SK-MEL-5 (cell line): ENCODE data around the gene BTLA. TPM values are rescaled to one million over a fixed set of nuclear protein-coding genes. Genes with fewer than 3 reads are reported as not detected.
"Not testable (repeated sequence)": the region's sequence is repeated elsewhere in the genome, so short reads cannot be mapped to it uniquely, and the experiment has no call there.

Source experiments
- DNase-seq: peaks from one replicate; pipeline ENCODE4 v3.0.0-alpha.2; 2016; ENCODE audit warnings: low read depth, low spot score
- in situ Hi-C: cut with HindIII; loops from 2 replicates; pipeline ENCODE4 v1.10.0; 2016; ENCODE audit warnings: low sequenced_read_pairs, high pct_unique_total_duplicates, low pct_unique_long_range_greater_than_20kb
- total RNA-seq: library from RNA; depleted of rRNA; stranded (reverse); fragments of >200 nt; shearing (Covaris generic); gene quantifications from 2 replicates; pipeline ENCODE4 v1.2.3, GENCODE V29; 2014

BTLA gene
- total RNA-seq, 1 experiment from 2014 or later, result not detected

GRCh38 chr3:112497897-112498548 is 1.2 kb downstream of the BTLA start:
- in situ Hi-C loops, result no loop called here

GRCh38 chr3:112496366-112497067 is 2.8 kb downstream of the BTLA start:
- no peak for DNase-seq
- in situ Hi-C loops, result no loop called here

More at GRCh38 chr3:112497897-112498548, 1.2 kb downstream of the BTLA start:
- no peak for DNase-seq

- DNase-seq, in situ Hi-C loops: not testable (repeated sequence)
Observed at GRCh38 chr3:112494448-112494767, 4.9 kb downstream of the BTLA start.

- in situ Hi-C loops, result no loop called here
- no peak for DNase-seq
Observed at GRCh38 chr3:112492124-112492523, 7.1 kb downstream of the BTLA start.

- DNase-seq, result no peak
- in situ Hi-C loops, result no loop called here
Observed at GRCh38 chr3:112491373-112491772, 7.9 kb downstream of the BTLA start.

- DNase-seq, result no peak
- in situ Hi-C loops, result no loop called here
Observed at GRCh38 chr3:112489674-112490479, 9.4 kb downstream of the BTLA start.

GRCh38 chr3:112486811-112487505 is 12.3 kb downstream of the BTLA start:
- in situ Hi-C loops, result no loop called here
- DNase-seq, result no peak

- in situ Hi-C loops, result no loop called here
- DNase-seq, result no peak
Observed at GRCh38 chr3:112484352-112484751, 14.9 kb downstream of the BTLA start.

GRCh38 chr3:112482675-112483074 is 16.6 kb downstream of the BTLA start:
- DNase-seq, result no peak
- in situ Hi-C loops, result no loop called here

- DNase-seq, result no peak
- in situ Hi-C loops, result no loop called here
Observed at GRCh38 chr3:112481302-112481721, 18.0 kb downstream of the BTLA start.

GRCh38 chr3:112477891-112478290 is 21.4 kb downstream of the BTLA start:
- in situ Hi-C loops, result no loop called here
- no peak for DNase-seq

GRCh38 chr3:112476346-112476745 is 22.9 kb downstream of the BTLA start:
- in situ Hi-C loops, result no loop called here
- no peak for DNase-seq

GRCh38 chr3:112474796-112475195 is 24.5 kb downstream of the BTLA start:
- in situ Hi-C loops, result no loop called here
- DNase-seq, result no peak

- in situ Hi-C loops, result no loop called here
- no peak for DNase-seq
Observed at GRCh38 chr3:112472691-112473090, 26.6 kb downstream of the BTLA start.

- in situ Hi-C loops, result no loop called here
- DNase-seq, result no peak
Observed at GRCh38 chr3:112471596-112472325, 27.5 kb downstream of the BTLA start.

- DNase-seq, result no peak
- in situ Hi-C loops, result no loop called here
Observed at GRCh38 chr3:112470788-112471187, 28.5 kb downstream of the BTLA start.

GRCh38 chr3:112469671-112470070 is 29.6 kb downstream of the BTLA start:
- in situ Hi-C loops, result no loop called here
- DNase-seq, result no peak
